Calu3 (cell line): ENCODE data around the gene SSPN. TPM values are rescaled to one million over a fixed set of nuclear protein-coding genes. Genes with fewer than 3 reads are reported as not detected.

ENCODE experiments used
- BruUV-seq: library from RNA; stranded (reverse); fragments of 400-500 nt; replicated peaks from 2 replicates; lab custom pipeline; 2021; lab: Mats Ljungman, UMichigan
- CTCF ChIA-PET: fragments of 300-600 bp; sonication (Branson Sonifier 250); formaldehyde crosslinking; loops from one replicate; lab custom pipeline; 2022; ENCODE audit warnings: antibody characterized with exemption; lab: Charles Lee
- DNase-seq: peaks from one replicate; pipeline ENCODE4 v3.0.0; 2022
- H3K27ac Mint-ChIP-seq: one replicate; pipeline ENCODE4 v1.8.0; 2022; ENCODE audit warnings: mixed read lengths; ENCODE audit not compliant: unreplicated experiment
- H3K27me3 Mint-ChIP-seq: one replicate; pipeline ENCODE4 v1.8.0; 2022; ENCODE audit warnings: mixed read lengths; ENCODE audit not compliant: unreplicated experiment
- H3K36me3 Mint-ChIP-seq: one replicate; pipeline ENCODE4 v1.8.0; 2022; ENCODE audit warnings: mild to moderate bottlenecking, moderate library complexity, mixed read lengths; ENCODE audit not compliant: insufficient read depth, unreplicated experiment
- H3K4me1 Mint-ChIP-seq: one replicate; pipeline ENCODE4 v1.8.0; 2022; ENCODE audit warnings: mild to moderate bottlenecking, low read depth, mixed read lengths; ENCODE audit not compliant: unreplicated experiment
- H3K4me3 Mint-ChIP-seq: one replicate; pipeline ENCODE4 v1.8.0; 2022; ENCODE audit warnings: mild to moderate bottlenecking, low read depth, moderate library complexity, mixed read lengths; ENCODE audit not compliant: unreplicated experiment
- H3K9me3 Mint-ChIP-seq: one replicate; pipeline ENCODE4 v1.8.0; 2022; ENCODE audit warnings: low read depth, mixed read lengths; ENCODE audit not compliant: unreplicated experiment
- CTCF ChIP-seq: fragments of 200-600 bp; IDR thresholded peaks from one replicate; pipeline ENCODE4 v1.8.0; 2022; ENCODE audit warnings: antibody characterized with exemption; ENCODE audit not compliant: unreplicated experiment
- intact Hi-C: fragments of 100-400 bp; cut with micrococcal nuclease; formaldehyde crosslinking; loops from one replicate; pipeline ENCODE4 v1.10.0; 2022; ENCODE audit not compliant: unreplicated experiment
- total RNA-seq: library from RNA; stranded (reverse); gene quantifications from 2 replicates; pipeline ENCODE4 v1.2.3, GENCODE V29; 2022

Gene SSPN
- total RNA-seq, 1 experiment from 2014 or later = 8.9 TPM

GRCh38 chr12:26282339-26282940 lies 87.1 kb downstream of the SSPN start:
- BruUV-seq = no TSS peak
- CTCF ChIA-PET = no interaction called here

GRCh38 chr12:26283046-26283445 lies 87.7 kb downstream of the SSPN start:
- Mint-ChIP-seq H3K27me3 (no peaks in the 10 kb centered on the region), H3K4me1 (peaks cover 15% of the 10 kb centered on the region), H3K4me3 (no peak overlapping the region), H3K9me3 (peaks cover 4% of the 10 kb centered on the region), H3K27ac (no peak overlapping the region), H3K36me3 (no peaks in the 10 kb centered on the region)
- no TSS peak for BruUV-seq
- DNase-seq = no peak
- intact Hi-C loops = no loop called here
- no peak for TF ChIP-seq CTCF
- CTCF ChIA-PET = no interaction called here

More at GRCh38 chr12:26282339-26282940, 87.1 kb downstream of the SSPN start:
- TF ChIP-seq CTCF = no peak
- DNase-seq = no peak
- Mint-ChIP-seq H3K27ac (no peak overlapping the region), H3K27me3 (no peaks in the 10 kb centered on the region), H3K4me3 (no peak overlapping the region), H3K9me3 (peaks cover 4% of the 10 kb centered on the region), H3K36me3 (no peaks in the 10 kb centered on the region), H3K4me1 (peaks cover 12% of the 10 kb centered on the region)
- intact Hi-C loops = no loop called here

- intact Hi-C loops = no loop called here
- no peak for DNase-seq
- Mint-ChIP-seq H3K4me1 (peaks cover 20% of the 10 kb centered on the region), H3K27ac (no peak overlapping the region), H3K9me3 (peaks cover 6% of the 10 kb centered on the region), H3K27me3 (no peaks in the 10 kb centered on the region), H3K36me3 (no peaks in the 10 kb centered on the region), H3K4me3 (no peak overlapping the region)
- no peak for TF ChIP-seq CTCF
- CTCF ChIA-PET = no interaction called here
- no TSS peak for BruUV-seq
These were observed 88.2 kb downstream of the SSPN start for GRCh38 chr12:26283617-26284016.

GRCh38 chr12:26285401-26285800 lies 90.0 kb downstream of the SSPN start:
- peaks cover 21% of the 10 kb centered on the region for H3K4me1 Mint-ChIP-seq
- no peaks in the 10 kb centered on the region for H3K36me3 Mint-ChIP-seq
- no peak for TF ChIP-seq CTCF
- CTCF ChIA-PET = no interaction called here
- BruUV-seq = no TSS peak
- intact Hi-C loops = no loop called here
- H3K4me3 Mint-ChIP-seq = no peak overlapping the region
- H3K27me3 Mint-ChIP-seq = no peaks in the 10 kb centered on the region
- no peak overlapping the region for H3K27ac Mint-ChIP-seq
- H3K9me3 Mint-ChIP-seq = peaks cover 6% of the 10 kb centered on the region
- DNase-seq = no peak
